Activated CD4-positive, alpha-beta T cell treated with anti-CD3 and anti-CD28 coated beads, Interleukin-2, amount 10 ng/mL, durations not matched to agents 7 days and 5 days (primary cell): ENCODE measurements around the gene C17orf50. TPM values are rescaled to one million over a fixed set of nuclear protein-coding genes. Genes with fewer than 3 reads are reported as not detected.

Experiments used
- CTCF ChIA-PET: fragments of 350-600 bp; sonication (Branson Sonifier 250); formaldehyde crosslinking; loops from one replicate; lab custom pipeline; 2021; ENCODE audit warnings: antibody characterized with exemption; lab: Charles Lee
- POLR2A ChIA-PET: fragments of 350-600 bp; sonication (Branson Sonifier 250); formaldehyde crosslinking; loops from one replicate; lab custom pipeline; 2021; ENCODE audit warnings: antibody characterized with exemption; lab: Charles Lee
- DNase-seq: peaks from one replicate; pipeline ENCODE4 v3.0.0-alpha.2; 2020
- H3K27ac Mint-ChIP-seq: one replicate; pipeline ENCODE4 v1.8.0; 2021; ENCODE audit warnings: mild to moderate bottlenecking, moderate library complexity, mixed read lengths
- H3K27me3 Mint-ChIP-seq: one replicate; pipeline ENCODE4 v1.8.0; 2021; ENCODE audit warnings: mixed read lengths
- H3K36me3 Mint-ChIP-seq: one replicate; pipeline ENCODE4 v1.8.0; 2021; ENCODE audit warnings: low read depth, mixed read lengths
- H3K4me1 Mint-ChIP-seq: one replicate; pipeline ENCODE4 v1.8.0; 2021; ENCODE audit warnings: mixed read lengths
- H3K4me3 Mint-ChIP-seq: one replicate; pipeline ENCODE4 v1.8.0; 2021; ENCODE audit warnings: mild to moderate bottlenecking, moderate library complexity, mixed read lengths
- H3K9me3 Mint-ChIP-seq: one replicate; pipeline ENCODE4 v1.8.0; 2021; ENCODE audit warnings: mixed read lengths
- total RNA-seq, 2 experiments: library from RNA; stranded (reverse); gene quantifications; one replicate each; pipeline ENCODE4 v1.2.3, GENCODE V29; 2021

The C17orf50 gene
- total RNA-seq, 2 experiments from 2014 or later, result not detected

DNA sequence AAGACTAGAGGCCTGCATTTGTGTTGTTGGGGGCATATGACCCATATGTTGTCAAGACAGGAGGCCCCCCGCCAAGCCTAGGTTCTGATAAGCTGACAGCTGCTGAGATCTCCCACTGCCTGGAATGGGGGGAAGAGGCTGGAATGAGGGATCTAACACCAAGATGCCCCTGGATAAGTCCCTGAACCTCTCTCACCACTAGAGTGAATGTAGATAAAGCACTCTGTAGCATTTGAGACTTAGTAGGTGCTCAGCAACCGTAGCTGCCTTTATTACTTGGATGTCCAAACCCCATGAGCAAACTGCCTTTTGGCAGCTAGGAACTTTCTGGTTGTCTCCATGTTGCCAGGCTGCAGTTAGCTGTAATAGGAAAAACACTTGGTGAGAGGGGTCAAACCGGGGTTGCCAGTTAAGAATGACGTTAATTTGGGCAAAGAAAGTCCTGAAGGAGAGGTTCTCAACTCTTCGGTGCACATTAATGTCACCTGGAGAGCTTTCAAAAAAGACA lies 33.7 kb upstream of the C17orf50 start:
- POLR2A ChIA-PET, result interaction anchor here (0.6 kb wide), 1 partner anchor 1183 kb away, joined by 4 read pairs; no protein-coding TSS in a partner anchor
- DNase-seq, result no peak
- CTCF ChIA-PET, result interaction anchor here (1.3 kb wide), 1 partner anchor 10 kb away, joined by 3 read pairs; no protein-coding TSS in a partner anchor
- Mint-ChIP-seq H3K4me3 (no peak overlapping the region), H3K36me3 (peaks cover 12% of the 10 kb centered on the region), H3K4me1 (peaks cover 12% of the 10 kb centered on the region), H3K9me3 (no peaks in the 10 kb centered on the region), H3K27me3 (peaks cover 6% of the 10 kb centered on the region), H3K27ac (no peak overlapping the region)

GRCh38 chr17:35727635-35728034 lies 33.1 kb upstream of the C17orf50 start:
- H3K36me3 Mint-ChIP-seq, result peaks cover 11% of the 10 kb centered on the region
- ChIA-PET CTCF (interaction anchor here (1.2 to 1.3 kb wide), 2 partner anchors 20 to 37 kb away, joined by 3 to 5 read pairs; no protein-coding TSS in a partner anchor), POLR2A (no interaction called here)
- H3K27me3 Mint-ChIP-seq, result peaks cover 10% of the 10 kb centered on the region
- H3K4me3 Mint-ChIP-seq, result no peak overlapping the region
- H3K4me1 Mint-ChIP-seq, result peaks cover 12% of the 10 kb centered on the region
- H3K9me3 Mint-ChIP-seq, result no peaks in the 10 kb centered on the region
- DNase-seq, result no peak
- no peak overlapping the region for H3K27ac Mint-ChIP-seq

DNA sequence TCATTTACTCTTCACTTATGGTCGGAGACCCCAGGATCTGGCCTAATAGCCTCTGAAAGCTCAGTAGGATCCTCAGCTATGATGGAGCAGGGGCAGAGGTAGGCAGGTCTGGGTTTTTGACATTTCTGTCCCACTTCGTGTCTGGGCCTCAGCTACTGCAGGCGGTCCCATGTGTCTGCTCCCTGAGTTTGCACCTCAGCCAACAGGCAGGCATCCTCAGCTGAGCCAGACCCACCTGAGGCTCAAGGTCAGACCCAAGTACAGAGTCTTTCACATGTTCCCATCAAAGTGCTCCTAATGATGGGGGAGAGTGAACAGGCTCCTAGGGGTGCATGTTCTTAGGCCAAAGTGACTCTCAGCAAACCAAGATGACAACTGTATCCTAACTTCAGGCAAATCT lies 32.1 kb upstream of the C17orf50 start:
- H3K27ac Mint-ChIP-seq, result no peak overlapping the region
- peaks cover 14% of the 10 kb centered on the region for H3K27me3 Mint-ChIP-seq
- peaks cover 12% of the 10 kb centered on the region for H3K4me1 Mint-ChIP-seq
- CTCF ChIA-PET, result interaction anchor here (1.2 to 1.6 kb wide), 3 partner anchors 13 to 36 kb away, joined by 3 to 5 read pairs (median 3); no protein-coding TSS in a partner anchor
- peaks cover 11% of the 10 kb centered on the region for H3K36me3 Mint-ChIP-seq
- H3K4me3 Mint-ChIP-seq, result no peak overlapping the region
- POLR2A ChIA-PET, result no interaction called here
- no peak for DNase-seq
- H3K9me3 Mint-ChIP-seq, result no peaks in the 10 kb centered on the region

DNA sequence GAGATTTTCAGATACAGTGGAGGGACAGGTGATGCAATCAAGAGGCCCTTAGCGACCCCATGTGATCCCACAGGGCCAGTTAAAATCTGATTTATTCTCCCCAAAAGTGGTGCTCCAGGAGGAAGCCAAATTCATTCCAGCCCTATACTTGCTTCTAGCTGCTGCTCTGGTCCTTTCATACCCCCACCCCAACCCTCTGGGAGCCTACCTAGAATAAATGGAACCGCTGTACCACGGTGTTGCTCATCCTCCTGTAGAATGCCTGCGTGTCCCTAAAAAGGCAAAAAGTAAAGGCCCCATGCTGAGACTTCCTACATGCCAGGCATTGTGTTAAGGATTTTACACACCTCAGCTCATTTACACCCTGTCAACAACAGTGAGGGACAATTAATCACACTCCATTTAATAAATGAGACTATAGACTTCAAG lies 31.3 kb upstream of the C17orf50 start:
- Mint-ChIP-seq H3K27ac (no peak overlapping the region), H3K36me3 (peaks cover 5% of the 10 kb centered on the region), H3K4me3 (no peak overlapping the region), H3K4me1 (peaks cover 12% of the 10 kb centered on the region), H3K27me3 (peaks cover 14% of the 10 kb centered on the region), H3K9me3 (no peaks in the 10 kb centered on the region)
- ChIA-PET POLR2A (no interaction called here), CTCF (interaction anchor here (1.6 kb wide), 1 partner anchor 14 kb away, joined by 3 read pairs; no protein-coding TSS in a partner anchor)
- DNase-seq, result no peak

GRCh38 chr17:35730400-35731005 lies 30.2 kb upstream of the C17orf50 start:
- POLR2A ChIA-PET, result interaction anchor here (0.6 to 0.8 kb wide), 2 partner anchors 538 to 876 kb away, joined by 3 read pairs; no protein-coding TSS in a partner anchor
- no peak for DNase-seq
- H3K4me1 Mint-ChIP-seq, result peaks cover 12% of the 10 kb centered on the region

GRCh38 chr17:35731239-35731916 lies 29.3 kb upstream of the C17orf50 start, which contains the start of gene RASL10B:
Gene RASL10B (plus strand): TSS chr17:35731639. CDS start chr17:35735185, 3,546 bp downstream.
- DNase-seq, result peak; percentile 46
- no peak within 1 kb of the TSS for H3K27ac Mint-ChIP-seq
- peaks cover 2% of the 10 kb centered on the region for H3K36me3 Mint-ChIP-seq
- peaks cover 12% of the 10 kb centered on the region for H3K4me1 Mint-ChIP-seq
- POLR2A ChIA-PET, result interaction anchor here (0.8 kb wide), 1 partner anchor 875 kb away, joined by 3 read pairs; no protein-coding TSS in a partner anchor
- peaks cover 14% of the 10 kb centered on the region for H3K27me3 Mint-ChIP-seq
- H3K9me3 Mint-ChIP-seq, result no peaks in the 10 kb centered on the region
- CTCF ChIA-PET, result interaction anchor here (1.2 to 1.8 kb wide), 4 partner anchors 9 to 33 kb away, joined by 3 to 5 read pairs (median 4); no protein-coding TSS in a partner anchor
- peak within 1 kb of the TSS; percentile 49 for H3K4me3 Mint-ChIP-seq

More at GRCh38 chr17:35730400-35731005, 30.2 kb upstream of the C17orf50 start:
- Mint-ChIP-seq H3K9me3 (no peaks in the 10 kb centered on the region), H3K4me3 (peak overlapping the region; percentile 49), H3K27me3 (peaks cover 14% of the 10 kb centered on the region), H3K36me3 (peaks cover 3% of the 10 kb centered on the region), H3K27ac (no peak overlapping the region)
- CTCF ChIA-PET, result interaction anchor here (1.2 to 1.8 kb wide), 4 partner anchors 8 to 34 kb away, joined by 3 to 5 read pairs (median 4); no protein-coding TSS in a partner anchor

DNA sequence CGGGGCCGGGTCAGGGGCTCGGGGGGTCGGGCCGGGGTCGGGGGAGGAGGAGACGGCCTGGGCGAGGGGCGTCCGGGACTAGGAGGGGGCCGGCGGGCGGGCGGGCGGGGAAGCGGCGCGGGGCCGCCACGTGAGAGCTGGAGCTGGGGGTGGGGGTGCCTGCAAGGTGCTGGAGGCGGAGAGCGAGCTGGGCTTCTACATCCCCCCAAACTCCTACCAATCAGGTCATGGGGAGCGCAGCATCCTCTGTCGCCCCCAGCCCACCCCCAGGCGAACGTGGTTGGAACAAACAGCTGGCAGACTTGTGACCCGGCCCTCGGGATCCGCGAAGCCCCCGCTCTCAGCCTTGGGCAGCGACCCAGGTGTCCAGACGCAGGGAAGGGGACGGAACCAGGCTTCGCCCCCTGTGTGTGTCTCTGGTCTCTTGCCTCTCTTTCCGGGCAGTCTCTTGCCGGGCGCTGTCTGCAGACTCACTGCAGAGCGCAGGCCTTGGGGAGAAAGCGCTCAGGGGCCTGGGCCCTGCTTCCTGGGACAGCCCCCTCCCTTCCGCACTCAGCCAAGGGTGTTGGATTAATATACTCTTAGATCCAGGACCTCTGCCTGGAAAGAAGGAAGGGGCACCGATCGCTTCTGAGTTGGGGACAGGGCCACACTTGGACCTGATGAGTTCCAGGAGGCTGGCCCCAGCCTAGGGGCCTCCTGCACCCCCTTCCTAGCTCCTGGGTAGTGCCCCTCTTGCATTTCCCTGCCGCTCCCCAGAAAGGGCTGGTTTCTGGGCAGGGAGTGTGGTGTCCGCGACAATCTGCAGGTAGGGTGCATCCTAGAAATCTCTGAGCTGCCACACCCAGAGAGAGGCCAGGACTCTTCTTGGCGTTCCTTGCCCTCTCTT lies 28.5 kb upstream of the C17orf50 start:
- CTCF ChIA-PET, result interaction anchor here (0.6 to 1.8 kb wide), 4 partner anchors 10 to 215 kb away, joined by 3 to 5 read pairs (median 4); no protein-coding TSS in a partner anchor
- POLR2A ChIA-PET, result no interaction called here
- Mint-ChIP-seq H3K27ac (no peak overlapping the region), H3K27me3 (peaks cover 14% of the 10 kb centered on the region), H3K36me3 (peaks cover 2% of the 10 kb centered on the region), H3K4me1 (peaks cover 12% of the 10 kb centered on the region), H3K9me3 (no peaks in the 10 kb centered on the region), H3K4me3 (peak overlapping the region; percentile 46)
- DNase-seq, result no peak

DNA sequence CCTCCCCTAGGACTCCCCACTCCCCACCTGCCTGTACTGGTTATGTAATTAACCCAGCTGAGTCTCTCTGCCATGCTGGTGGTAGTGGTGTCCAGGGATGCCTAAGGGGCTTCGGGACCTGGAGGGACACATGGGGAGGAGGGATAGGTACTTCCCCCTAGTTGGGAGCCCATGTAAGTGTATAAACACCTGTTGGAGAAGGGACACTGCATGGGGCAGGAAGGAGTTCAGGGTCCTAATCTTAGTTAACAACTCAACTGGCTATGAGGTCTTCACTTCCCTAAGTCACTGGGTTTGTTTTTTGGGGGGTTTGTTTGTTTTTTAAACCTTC lies 27.9 kb upstream of the C17orf50 start:
- no peaks in the 10 kb centered on the region for H3K9me3 Mint-ChIP-seq
- no peak overlapping the region for H3K27ac Mint-ChIP-seq
- peaks cover 2% of the 10 kb centered on the region for H3K36me3 Mint-ChIP-seq
- H3K4me3 Mint-ChIP-seq, result no peak overlapping the region
- DNase-seq, result no peak
- H3K27me3 Mint-ChIP-seq, result peaks cover 14% of the 10 kb centered on the region
- ChIA-PET CTCF (interaction anchor here (0.6 to 1.0 kb wide), 3 partner anchors 9 to 215 kb away, joined by 3 to 4 read pairs (median 3); no protein-coding TSS in a partner anchor), POLR2A (no interaction called here)
- peaks cover 12% of the 10 kb centered on the region for H3K4me1 Mint-ChIP-seq

DNA sequence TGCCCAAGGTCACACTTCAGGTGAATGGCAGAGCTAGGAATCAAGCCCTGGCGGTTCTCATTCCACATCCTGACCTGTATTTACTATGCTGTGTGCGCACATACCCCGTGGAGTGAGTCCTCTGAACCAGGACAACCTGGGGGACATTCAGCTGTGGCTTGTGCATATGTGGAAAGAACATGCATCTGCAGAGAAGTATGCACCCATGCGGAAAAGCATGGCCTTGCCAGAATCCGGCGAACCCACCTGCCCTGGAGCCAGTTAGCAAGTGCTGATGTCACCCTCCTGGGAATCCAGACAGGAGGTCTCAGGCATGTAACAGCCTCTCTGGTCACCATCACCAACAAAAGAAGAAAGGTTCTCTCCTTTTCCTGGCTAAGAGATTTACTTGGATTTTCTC lies 27.3 kb upstream of the C17orf50 start:
- POLR2A ChIA-PET, result no interaction called here
- H3K36me3 Mint-ChIP-seq, result peaks cover 2% of the 10 kb centered on the region
- CTCF ChIA-PET, result interaction anchor here (1.0 kb wide), 3 partner anchors 8 to 31 kb away, joined by 3 to 4 read pairs (median 3); no protein-coding TSS in a partner anchor
- DNase-seq, result no peak
- no peaks in the 10 kb centered on the region for H3K9me3 Mint-ChIP-seq
- H3K27ac Mint-ChIP-seq, result no peak overlapping the region
- H3K27me3 Mint-ChIP-seq, result peaks cover 14% of the 10 kb centered on the region
- peaks cover 12% of the 10 kb centered on the region for H3K4me1 Mint-ChIP-seq
- H3K4me3 Mint-ChIP-seq, result no peak overlapping the region

DNA sequence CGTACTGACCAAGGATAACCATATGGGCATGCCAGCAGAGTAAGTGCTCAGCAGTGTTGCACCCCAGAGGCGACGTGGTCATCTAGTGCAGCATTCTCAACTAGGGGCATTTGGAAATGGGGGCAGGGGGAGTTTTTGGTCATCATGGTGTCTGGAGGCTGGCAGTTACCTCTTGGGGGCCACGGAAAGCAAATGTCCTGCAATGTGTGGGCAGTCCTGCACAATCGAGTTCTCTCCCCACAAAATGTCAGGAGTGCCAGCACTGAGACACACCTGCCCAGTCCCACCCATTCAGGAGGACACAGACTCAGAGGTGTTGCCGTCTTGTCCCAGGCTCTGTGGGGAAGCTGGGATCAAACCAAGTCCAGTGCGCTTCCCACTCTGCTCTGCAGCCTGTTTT lies 26.3 kb upstream of the C17orf50 start:
- ChIA-PET CTCF (interaction anchor here (1.0 kb wide), 1 partner anchor 13 kb away, joined by 3 read pairs; no protein-coding TSS in a partner anchor), POLR2A (no interaction called here)
- DNase-seq, result no peak
- peaks cover 12% of the 10 kb centered on the region for H3K4me1 Mint-ChIP-seq
- no peak overlapping the region for H3K4me3 Mint-ChIP-seq
- H3K27ac Mint-ChIP-seq, result no peak overlapping the region
- H3K36me3 Mint-ChIP-seq, result peaks cover 2% of the 10 kb centered on the region
- H3K9me3 Mint-ChIP-seq, result no peaks in the 10 kb centered on the region
- H3K27me3 Mint-ChIP-seq, result peaks cover 17% of the 10 kb centered on the region

- peaks cover 26% of the 10 kb centered on the region for H3K27me3 Mint-ChIP-seq
- CTCF ChIA-PET, result no interaction called here
- peaks cover 2% of the 10 kb centered on the region for H3K36me3 Mint-ChIP-seq
- POLR2A ChIA-PET, result no interaction called here
- no peak for DNase-seq
- no peak overlapping the region for H3K4me3 Mint-ChIP-seq
- no peaks in the 10 kb centered on the region for H3K9me3 Mint-ChIP-seq
- H3K4me1 Mint-ChIP-seq, result peaks cover 11% of the 10 kb centered on the region
- H3K27ac Mint-ChIP-seq, result no peak overlapping the region
Observed at GRCh38 chr17:35735036-35735805, 25.5 kb upstream of the C17orf50 start.
